SK-N-SH treated with all-trans-retinoic acid at 6 μM for 48 hours (cell line): ENCODE results near the gene ARMH3.

Experiments used
- ARNTL ChIP-seq: fragments of 450-650 bp; formaldehyde crosslinking; IDR thresholded peaks from 2 replicates; pipeline ENCODE4 v1.5.0; 2020; ENCODE audit warnings: low read depth, mild to moderate bottlenecking, moderate library complexity, borderline replicate concordance
- BACH2 ChIP-seq: fragments of 250-450 bp; sonication (Bioruptor Pico); IDR thresholded peaks from 2 replicates; pipeline ENCODE4 v1.9.0; 2021; ENCODE audit warnings: mild to moderate bottlenecking, borderline replicate concordance
- CREB5 ChIP-seq: fragments of 250-450 bp; sonication (Bioruptor Pico); IDR thresholded peaks from 2 replicates; pipeline ENCODE4 v1.5.1; 2020; ENCODE audit warnings: low read depth, mild to moderate bottlenecking, moderate library complexity
- OSR1 ChIP-seq: fragments of 250-450 bp; sonication (Bioruptor Pico); IDR thresholded peaks from 2 replicates; pipeline ENCODE4 v1.8.0; 2022; ENCODE audit warnings: moderate library complexity, mild to moderate bottlenecking, inconsistent platforms
- PATZ1 ChIP-seq: fragments of 250-450 bp; sonication (Bioruptor Pico); IDR thresholded peaks from 2 replicates; pipeline ENCODE4 v1.8.0; 2020; ENCODE audit warnings: mild to moderate bottlenecking, moderate library complexity, borderline replicate concordance
- POU6F1 ChIP-seq: fragments of 250-450 bp; sonication (Bioruptor Pico); IDR thresholded peaks from 2 replicates; pipeline ENCODE4 v1.8.0; 2021; ENCODE audit warnings: low read depth, mild to moderate bottlenecking, moderate library complexity, borderline replicate concordance
- TOX ChIP-seq: fragments of 250-450 bp; sonication (Bioruptor Pico); IDR thresholded peaks from 2 replicates; pipeline ENCODE4 v1.8.0; 2021; ENCODE audit warnings: mild to moderate bottlenecking, moderate library complexity, borderline replicate concordance
- TSHZ2 ChIP-seq: fragments of 250-450 bp; sonication (Bioruptor Pico); IDR thresholded peaks from 2 replicates; pipeline ENCODE4 v1.5.0; 2020; ENCODE audit warnings: mild to moderate bottlenecking, moderate library complexity
- ZC3H10 ChIP-seq: fragments of 250-450 bp; sonication (Bioruptor Pico); IDR thresholded peaks from 2 replicates; pipeline ENCODE4 v1.5.1; 2021; ENCODE audit warnings: mild to moderate bottlenecking, moderate library complexity
- ZFP30 ChIP-seq: fragments of 450-650 bp; formaldehyde crosslinking; IDR thresholded peaks from 2 replicates; pipeline ENCODE4 v1.5.0; 2022; ENCODE audit warnings: mild to moderate bottlenecking, moderate library complexity
- ZNF565 ChIP-seq: fragments of 450-650 bp; formaldehyde crosslinking; conservative IDR thresholded peaks from 2 replicates; pipeline ENCODE4 v1.5.0; 2020; ENCODE audit warnings: low read depth, mild to moderate bottlenecking, moderate library complexity
- ZNF8 ChIP-seq: fragments of 450-650 bp; formaldehyde crosslinking; IDR thresholded peaks from 2 replicates; pipeline ENCODE4 v1.5.0; 2020; ENCODE audit warnings: mild to moderate bottlenecking, moderate library complexity

GRCh38 chr10:101958691-101959090, 97.3 kb downstream of the ARMH3 start:
- TF ChIP-seq ZNF8 = no peak
- TF ChIP-seq POU6F1 (CRISPR knock-in tag) = no peak
- TF ChIP-seq OSR1 (CRISPR knock-in tag) = no peak
- TF ChIP-seq ZFP30 (CRISPR knock-in tag) = no peak
- no peak for TF ChIP-seq TSHZ2
- no peak for TF ChIP-seq PATZ1 (CRISPR knock-in tag)
- TF ChIP-seq CREB5 = no peak
- no peak for TF ChIP-seq ARNTL (CRISPR knock-in tag)
- no peak for TF ChIP-seq BACH2 (CRISPR knock-in tag)
- no peak for TF ChIP-seq ZNF565 (CRISPR knock-in tag)
- no peak for TF ChIP-seq TOX (CRISPR knock-in tag)
- TF ChIP-seq ZC3H10 = no peak
